ENCODE data around the gene ARID1B.

Gene ARID1B

DNA sequence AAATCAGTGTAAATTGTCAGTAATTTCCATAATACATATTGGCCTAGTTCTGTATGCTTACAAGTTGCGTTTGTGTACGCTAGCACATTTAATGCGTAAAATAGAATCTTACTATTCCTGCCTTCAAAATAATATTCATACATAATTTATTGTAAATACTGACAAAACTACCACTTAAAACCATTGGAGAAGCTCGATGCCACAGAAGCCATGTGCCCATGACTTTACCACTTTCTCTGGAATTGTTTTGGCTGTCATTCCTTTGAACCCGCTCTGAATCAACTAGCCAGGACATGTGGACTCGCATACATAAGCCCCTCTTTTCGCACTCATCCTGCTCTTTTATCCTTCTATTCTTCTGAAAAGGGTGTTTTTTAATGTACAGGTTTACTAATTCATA is 394.6 kb downstream of the ARID1B start:
- no peak for DNase-seq

DNA sequence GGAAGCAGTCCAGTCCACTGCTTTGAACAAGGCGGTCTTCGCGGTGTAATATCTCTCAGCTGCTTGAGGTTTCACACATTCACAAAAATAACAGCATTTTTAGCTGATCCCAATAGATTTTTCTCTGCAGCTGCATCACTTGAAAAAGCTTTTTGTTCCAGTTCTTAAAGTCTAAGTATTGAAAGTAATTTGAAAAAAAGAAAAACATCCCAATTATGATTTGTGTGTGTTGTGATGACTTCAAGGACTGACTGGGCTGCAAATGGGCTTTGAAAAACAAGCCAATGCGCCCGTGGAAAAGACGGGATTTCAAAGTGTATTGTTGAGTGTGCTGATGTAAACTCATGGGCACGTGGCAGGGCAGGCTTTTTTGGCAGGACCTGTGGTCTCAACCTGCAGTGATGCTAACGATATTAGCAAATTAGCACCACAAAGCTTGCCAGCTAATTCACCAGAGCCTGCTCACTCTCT is 395.1 kb downstream of the ARID1B start:
- DNase-seq = no peak

DNA sequence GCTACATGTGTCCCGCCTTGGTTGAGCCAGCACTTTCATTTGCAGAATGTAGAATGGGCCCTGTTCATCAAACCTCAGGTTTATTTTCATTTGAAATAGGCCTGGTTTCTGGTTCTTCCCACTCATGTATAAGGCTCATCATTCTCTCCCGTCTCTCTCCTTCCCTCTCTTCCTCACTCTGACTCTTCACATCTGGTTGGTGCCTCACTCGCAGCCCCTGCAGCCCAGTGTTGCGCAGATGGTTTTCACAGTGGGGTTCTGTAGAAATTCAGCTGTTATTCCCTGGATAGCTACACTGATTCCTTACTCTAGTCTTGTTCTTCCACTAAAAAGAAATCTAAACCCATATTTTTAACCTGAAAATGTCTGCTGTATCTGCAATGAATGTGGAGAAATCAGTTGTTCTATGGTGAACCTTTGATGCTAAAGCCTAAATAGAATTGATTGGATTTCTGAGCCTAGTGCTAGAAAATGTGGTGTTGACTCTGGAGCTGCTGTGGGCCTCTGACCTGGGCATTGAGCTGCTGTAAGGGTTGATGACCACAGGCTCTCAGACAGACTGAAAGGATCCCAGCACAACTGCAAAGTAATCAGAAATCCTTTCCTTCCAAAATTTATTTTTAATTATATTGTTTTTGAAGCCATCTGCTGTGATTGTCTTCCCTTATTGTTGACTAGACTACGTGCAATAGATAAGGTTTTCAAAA is 395.8 kb downstream of the ARID1B start:
- DNase-seq = no peak

DNA sequence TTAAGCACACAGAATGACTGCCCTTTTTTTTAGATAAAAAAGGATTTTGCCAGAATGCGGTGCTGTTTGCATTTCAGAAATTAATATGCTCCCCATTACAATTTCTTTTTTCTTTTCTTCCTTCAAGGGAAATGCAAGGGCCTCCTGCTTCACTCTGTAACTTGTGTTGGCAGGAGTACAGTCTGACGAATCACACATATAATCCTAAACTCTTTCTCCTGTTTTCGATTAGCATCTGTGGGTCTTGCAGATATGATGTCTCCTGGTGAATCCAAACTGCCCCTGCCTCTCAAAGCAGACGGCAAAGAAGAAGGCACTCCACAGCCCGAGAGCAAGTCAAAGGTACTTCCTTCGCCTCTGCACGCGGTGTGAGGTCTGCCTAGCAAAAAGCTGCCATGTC is 396.6 kb downstream of the ARID1B start:
- DNase-seq = no peak

DNA sequence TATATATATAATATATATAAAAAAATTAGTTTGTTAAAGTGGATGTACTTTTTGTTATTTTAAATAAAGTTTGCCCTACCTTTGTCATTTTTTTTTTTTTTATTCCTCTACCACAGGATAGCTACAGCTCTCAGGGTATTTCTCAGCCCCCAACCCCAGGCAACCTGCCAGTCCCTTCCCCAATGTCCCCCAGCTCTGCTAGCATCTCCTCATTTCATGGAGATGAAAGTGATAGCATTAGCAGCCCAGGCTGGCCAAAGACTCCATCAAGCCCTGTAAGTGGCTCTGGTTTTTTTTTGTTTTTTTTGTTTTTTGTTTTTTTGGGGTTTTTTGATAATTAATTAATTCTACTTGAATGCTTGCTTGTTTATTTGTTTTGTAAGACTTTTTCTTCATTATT is 397.6 kb downstream of the ARID1B start:
- DNase-seq = no peak

DNA sequence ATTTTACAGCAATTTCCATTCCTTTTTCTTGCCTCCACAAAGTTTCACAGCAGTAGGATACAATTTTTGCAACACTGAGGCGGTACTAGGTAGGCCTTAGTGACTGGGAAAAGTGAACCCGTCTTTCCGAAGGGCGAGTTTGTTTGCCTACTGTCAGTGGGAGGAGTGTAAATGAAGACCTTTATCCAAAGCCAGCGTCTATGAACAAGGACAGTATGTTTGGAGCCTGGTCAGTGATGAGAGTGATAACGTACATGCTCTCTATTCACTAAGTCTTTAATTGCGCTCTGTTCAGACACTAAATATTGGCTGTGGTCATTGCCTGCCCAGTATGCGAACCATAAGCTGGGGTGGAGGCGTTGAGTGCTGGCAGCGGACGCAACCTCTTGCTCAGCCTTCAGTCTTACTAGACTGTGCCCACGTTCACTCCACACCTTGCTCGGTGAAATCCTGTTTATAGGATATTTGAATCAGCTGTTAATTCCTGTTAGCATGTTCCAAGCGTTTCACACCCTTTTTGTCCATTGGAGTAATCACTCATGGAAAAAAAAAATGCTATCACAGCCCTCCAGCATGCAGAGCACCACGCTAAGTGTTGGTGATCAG is 400.7 kb downstream of the ARID1B start:
- DNase-seq = no peak

DNA sequence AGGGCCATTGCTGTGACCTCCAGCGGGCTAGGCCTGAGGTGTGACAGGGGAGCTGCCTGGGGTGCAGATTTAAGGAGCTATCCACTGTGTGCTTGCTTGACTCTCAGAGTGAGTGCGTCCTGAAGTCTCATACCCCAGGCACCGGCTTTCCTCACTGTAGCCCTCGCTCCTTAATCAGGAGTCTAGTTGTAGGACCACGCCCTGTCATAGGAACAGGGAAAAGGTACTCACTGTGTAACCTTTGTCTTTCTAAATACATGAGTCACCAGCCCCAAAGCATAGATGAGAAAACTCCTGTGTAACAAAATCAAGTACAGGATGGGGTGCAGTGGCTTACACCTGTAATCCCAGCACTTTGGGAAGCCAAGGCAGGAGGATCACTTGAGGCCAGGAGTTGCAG is 404.5 kb downstream of the ARID1B start:
- DNase-seq = no peak

DNA sequence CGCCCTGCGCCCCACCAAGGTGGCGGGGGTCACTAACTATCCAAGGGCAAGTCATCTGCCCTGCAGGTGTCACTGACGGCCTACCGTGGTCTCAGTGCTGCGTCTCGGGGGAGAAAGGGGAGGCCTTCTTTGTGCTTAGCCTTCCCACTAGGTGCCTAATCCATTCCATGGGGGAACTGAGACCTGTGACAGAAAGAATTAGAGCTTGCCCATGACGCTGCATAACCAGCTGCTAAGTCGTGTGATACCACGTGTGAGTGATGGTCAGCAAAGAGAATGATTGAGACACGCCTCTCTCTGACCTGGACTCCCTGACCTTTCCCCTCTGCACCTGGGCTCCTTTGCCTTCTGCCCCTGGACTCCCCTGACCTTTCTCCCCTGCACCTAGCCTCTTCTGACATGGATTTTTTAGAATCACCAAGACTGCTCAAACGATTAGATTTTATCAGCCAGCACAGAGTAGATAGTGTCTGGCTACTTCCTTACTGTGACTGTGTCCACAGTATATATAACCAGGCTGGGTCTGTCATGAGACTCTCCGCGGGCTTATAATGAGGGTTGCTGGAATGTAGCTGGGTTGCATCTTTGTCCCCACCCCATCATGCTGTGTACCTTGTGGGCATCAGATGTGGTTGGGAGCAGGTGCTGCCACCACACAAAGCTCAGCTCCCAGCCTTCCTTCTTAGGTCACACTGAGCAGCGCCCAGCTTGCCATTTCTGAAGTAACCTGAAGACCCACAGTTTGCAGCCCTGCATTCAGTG is 405.5 kb downstream of the ARID1B start:
- no peak for DNase-seq

DNA sequence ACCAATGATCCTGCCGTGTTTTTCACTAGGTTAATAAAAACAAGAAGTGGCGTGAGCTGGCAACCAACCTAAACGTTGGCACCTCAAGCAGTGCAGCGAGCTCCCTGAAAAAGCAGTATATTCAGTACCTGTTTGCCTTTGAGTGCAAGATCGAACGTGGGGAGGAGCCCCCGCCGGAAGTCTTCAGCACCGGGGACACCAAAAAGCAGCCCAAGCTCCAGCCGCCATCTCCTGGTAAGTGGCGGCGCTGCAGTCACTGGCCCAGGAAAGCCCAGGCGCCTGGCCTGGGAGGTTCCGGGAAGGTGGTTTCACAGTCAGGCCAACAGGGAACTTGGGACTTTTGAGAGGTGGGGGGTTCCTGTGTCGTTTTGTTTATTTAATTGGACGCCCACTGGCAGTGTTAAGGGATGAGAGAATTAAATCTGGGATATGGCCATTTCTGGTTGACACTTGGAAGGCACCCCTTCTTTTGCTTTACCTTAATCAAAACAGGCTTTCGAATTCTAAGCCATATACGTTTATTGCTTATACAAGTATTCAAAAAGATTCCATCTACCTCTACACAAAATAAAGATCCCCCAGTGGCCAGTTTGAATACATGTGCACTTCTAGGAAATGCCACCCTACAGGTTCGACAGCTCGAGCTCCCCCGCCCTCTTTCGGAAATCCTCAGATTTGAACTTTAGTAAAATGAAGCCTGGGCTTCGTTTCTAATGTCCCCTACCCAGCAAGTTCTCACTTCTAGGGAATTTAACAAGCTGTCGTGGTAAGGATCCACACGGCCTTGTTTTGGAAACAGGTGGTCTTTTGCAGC is 407.2 kb downstream of the ARID1B start:
- DNase-seq = peak; percentile 69

DNA sequence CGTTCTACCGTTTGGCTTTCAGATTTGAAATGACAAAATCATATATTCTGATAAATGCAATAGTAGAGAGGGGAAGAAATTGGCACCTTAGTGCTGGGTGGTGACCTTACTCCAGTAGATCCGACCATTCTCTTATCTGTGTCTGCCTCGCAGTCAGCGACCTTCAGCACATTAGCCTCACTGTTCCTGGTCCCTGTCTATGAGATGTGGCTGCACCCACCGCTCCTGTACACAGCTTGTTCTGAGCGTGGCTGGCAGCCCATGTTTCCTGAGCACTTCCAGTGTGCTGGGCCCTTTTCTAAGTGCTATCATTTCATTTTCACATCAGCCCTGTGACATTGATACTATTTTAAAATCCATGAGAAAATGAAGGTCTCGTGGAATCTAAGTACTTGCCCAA is 408.0 kb downstream of the ARID1B start:
- DNase-seq = no peak

DNA sequence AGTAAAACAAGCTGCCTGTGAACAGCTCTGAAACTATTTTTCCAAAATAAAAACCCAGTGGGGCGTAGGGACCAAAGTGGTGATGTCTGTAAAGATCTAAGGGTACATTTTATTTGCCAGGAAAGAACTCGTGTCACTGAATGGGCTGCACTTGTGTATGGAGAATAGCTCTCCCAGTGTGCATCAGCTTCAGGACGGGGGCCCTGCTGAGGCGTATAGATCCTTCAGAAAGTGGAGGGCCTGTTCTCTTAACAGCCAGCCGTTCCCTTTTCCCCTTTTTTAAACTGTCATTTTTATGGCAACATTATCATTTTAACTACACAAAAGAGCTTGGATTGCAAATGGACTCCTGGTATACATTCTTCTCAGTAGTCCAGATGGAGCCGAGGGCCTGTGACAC is 408.8 kb downstream of the ARID1B start:
- DNase-seq = no peak

DNA sequence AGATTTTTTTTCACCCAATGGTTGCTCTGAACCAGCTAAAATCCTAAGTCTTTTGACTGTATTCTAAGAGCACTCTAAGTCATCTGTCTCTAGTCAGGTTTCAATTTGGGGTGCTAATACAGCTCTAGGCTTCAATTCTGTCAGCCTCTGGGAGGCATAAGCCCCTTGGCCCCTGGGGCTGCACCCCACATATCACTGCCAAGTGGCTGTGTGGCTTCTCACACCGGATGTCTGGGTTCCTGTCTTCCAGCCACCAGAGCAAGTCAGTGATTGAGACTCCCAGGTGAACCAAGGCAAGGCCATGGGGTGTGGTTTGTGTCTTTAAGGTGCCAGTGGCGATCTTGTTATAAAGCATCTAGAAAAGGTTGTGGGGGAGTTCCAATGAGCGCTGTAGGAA is 409.6 kb downstream of the ARID1B start:
- DNase-seq = peak; percentile 19

DNA sequence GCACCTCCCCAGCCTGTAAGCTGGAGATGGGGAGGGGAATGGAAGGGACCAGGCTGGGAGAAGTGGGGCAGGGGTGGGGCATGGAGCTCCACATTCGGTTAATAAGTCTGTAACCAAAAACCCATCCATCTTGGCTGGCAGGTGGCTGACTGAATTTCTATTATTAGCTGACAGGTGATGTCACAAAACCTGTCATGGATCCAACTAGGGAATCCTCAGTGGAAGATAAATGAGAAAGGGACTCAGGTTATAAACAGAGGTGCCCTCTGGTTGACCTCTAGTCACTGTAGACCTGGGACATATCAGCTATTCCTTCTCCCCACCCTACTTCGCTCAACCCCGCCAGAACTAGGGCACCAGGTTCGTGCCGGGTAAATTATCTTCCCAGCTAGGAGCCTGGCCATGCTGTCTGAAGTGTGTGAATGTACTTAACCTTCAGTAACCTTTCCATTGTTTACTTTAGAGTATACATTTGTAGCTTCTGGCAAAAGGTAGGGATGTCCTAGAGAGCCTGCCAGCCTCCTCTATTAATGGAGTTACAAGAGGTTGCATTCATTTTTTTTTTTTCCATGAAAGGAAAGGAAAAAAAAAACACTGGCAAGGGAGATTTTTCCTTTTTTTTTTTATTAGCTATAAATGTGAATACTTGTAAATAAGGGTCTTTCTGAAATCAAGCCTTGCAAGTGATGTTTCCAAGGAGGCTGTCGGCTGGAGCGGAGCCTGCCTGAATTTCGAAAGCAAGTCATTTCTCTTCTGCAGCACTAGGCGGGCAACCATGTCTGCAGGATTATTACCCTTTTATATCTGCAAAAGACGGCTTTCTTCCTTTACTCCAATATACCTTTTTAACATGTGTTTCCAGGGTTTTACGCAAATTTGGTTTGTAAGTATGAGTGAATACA is 410.3 kb downstream of the ARID1B start:
- no peak for DNase-seq

DNA sequence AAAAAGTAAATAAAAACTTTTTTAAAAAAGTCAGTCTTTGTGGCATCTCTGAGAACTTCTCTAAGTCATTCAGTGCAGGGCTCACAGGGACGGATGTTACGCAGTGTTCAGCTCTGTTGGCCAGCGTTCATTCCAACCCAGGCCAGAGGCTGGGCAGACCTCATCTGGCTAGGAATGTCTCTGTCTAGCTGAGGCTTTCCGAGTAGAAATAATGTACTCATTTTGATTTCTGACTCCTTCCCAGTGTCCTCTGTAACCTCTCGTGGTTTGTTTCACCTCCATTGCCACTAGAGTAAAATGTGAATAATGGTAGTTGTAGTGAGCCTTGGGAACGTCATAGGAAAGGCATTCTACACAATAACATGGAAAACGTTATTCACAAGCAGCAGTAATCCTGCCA is 411.0 kb downstream of the ARID1B start:
- no peak for DNase-seq

DNA sequence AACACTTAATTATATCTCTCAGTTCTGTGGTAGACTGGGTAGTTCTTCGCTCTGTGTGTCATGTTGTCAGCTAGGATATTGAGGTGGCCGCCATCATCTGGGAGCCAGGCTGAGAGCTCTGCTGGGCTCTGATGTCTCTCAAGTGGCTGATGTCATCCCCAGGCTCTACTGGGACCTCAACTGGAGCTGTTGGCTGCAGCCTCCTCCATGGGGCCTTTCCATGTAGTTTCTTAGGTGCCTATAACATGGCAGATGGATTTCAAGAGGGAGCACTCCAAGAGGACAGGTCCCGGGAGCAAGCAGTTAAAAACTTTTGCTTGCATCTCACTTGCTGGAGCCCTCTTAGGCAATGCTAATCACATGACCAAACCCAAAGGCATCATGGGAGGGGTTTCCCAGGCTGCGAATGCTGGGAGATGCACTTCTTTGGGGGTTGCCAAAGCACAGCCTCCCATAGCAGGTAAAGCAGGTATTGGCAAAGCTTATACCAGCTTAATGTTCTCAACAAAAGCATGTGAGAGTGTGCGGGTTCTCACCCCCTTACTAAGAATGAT is 416.3 kb downstream of the ARID1B start:
- no peak for DNase-seq

DNA sequence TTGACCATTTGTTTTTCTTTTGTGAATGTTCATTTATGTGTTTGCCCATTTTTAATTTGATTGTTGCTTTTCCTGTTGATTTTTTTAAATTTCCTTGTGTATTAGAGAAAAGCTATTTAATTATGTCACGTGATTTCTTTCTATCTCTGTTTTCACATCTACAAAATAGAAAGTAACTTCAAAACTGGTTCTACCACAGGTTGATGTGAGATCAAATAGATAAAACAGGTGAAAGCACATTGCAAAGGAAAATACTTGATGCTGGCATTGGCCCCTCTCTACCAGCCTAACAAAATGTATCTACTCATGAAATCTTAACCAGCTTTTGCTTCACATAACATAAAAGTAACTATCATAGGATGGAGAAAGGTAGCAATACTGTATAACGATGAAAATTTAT is 416.9 kb downstream of the ARID1B start:
- DNase-seq = peak; percentile 29

DNA sequence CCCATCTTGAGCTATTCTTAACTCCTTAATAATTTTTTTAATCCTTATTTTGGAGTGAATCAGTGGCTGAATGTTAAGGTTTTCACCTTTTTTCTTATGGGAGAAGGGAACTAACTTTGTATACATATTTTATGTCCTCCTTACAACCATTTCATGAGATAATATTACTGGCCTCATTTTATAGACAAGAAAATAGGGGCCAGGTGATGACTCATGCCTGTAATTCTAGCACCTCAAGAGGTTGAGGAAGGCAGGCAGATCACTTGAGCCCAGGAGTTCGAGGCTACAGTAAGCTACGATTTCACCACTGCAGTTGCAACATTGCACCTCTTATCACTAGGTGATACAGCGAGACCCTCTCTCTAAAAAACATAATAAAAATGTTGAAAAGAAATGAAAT is 417.5 kb downstream of the ARID1B start:
- no peak for DNase-seq

DNA sequence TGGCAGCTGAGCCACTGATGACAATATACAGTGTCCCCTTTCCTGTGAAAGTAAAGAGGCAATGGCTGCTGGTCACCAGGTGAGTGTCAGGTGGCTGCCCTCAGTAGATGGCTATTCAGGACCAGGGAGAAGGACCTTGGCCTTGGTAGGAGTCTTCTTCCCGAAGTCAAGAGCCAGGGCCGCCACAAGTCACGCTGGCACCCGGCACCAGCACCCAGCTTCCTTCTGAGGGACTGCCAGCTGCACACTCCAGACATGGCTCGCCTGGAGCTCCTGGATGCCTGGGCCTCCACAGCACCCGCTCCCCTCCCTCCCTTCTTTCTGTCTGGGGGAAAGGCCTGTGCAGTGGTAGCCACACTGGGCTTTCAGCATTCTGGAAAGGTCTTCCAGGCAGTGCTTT is 419.2 kb downstream of the ARID1B start:
- DNase-seq = no peak

DNA sequence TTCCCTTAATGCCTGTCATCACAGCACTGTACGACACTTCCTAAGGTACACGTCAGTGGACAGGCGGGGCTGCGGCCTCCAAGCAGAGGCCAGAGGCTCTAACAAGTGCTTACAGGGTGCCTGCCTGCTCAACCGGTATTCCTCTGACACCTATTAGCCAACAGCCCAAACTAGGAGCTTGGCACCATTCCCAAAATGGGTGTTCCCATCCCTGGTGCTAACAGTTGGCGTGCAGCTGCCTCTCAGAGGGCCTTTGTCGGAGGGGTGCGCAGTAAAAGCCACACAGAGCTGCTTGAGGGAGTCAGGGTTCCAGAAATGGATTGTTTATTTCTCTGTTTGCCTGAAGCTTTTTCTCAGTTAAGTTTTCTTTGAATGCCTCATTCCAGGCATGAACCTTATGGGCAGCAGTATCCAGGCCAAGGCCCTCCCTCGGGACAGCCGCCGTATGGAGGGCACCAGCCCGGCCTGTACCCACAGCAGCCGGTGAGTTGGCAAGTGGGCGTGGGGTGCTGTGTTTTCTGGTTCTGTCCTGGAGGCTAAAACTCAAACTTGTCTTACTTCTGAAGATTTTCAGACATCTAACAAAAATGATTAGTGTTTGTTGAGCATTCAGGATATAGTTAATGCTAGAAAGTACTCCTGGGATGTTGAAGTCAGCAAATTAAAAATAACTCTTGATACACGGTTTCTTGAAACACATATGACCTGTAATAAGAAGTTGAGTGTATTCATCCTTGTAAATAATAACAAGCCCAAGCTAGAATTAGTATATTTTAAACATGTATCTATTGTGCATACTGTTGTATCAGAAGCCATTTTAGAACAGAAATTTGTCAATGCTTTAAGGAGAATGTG is 421.5 kb downstream of the ARID1B start:
- DNase-seq = no peak

DNA sequence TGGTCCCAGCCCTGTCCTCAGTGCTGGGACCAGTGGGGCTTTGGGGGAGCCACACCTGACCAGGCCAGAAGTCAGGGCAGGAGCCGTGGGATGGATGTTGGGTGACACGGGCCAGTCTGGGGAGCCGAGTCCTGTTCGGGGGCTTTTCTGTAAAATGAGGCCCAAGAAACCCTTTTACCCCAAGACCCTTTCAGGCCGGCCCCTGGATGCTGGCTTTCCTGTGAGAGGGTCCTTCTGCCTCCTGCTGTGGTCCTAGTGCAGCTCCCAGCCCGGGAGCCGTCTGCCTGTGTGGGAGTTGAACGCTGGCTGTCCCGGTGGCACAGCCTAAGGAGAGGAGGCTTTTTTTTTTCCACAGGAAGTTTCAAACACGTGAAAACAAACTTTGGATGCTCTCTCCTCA is 422.9 kb downstream of the ARID1B start:
- no peak for DNase-seq

DNA sequence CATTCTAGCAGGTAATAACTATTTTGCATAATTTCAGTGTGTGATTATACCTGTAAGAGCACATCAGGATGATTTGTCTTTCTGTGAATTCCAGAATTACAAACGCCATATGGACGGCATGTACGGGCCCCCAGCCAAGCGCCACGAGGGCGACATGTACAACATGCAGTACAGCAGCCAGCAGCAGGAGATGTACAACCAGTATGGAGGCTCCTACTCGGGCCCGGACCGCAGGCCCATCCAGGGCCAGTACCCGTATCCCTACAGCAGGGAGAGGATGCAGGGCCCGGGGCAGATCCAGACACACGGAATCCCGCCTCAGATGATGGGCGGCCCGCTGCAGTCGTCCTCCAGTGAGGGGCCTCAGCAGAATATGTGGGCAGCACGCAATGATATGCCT is 423.4 kb downstream of the ARID1B start:
- no peak for DNase-seq
